Measurements from ENCODE around the gene KHDRBS2. TPM values are rescaled to one million over a fixed set of nuclear protein-coding genes. Genes with fewer than 3 reads are reported as not detected.

Gene KHDRBS2
- total and polyA plus RNA-seq, 2 donors (not counting 1 experiment from before 2014, with no cell fraction given): not detected

DNA sequence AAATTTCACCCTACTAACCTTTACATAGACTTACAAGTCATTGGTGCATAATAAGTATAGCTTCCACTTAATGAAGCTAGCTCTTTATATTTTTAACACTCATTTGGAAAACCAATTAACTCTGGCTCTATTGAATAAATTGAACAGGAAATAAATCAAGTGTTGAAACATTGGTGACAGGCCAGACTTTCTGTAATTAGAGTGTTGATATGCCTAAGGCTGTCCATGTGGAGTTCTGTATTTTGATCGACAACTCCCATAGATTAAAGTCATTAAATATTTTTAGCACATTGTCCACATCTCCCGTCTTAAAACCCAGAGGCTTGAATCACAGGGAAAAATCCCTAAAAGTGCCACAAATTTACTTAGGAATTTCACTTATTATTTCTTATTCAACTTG, 468.3 kb downstream of the KHDRBS2 start:
- H3K4me1 ChIP-seq (ENCODE audit: control insufficient read depth, extremely low read depth, insufficient read depth, low read length): no peaks in the 10 kb centered on the region
- no peaks in the 10 kb centered on the region for H3K27me3 ChIP-seq (ENCODE audit: control insufficient read depth, insufficient read depth, low read length)
- TF ChIP-seq EZH2 (IDR thresholded peaks at IDR 0.05; ENCODE audit: low read length, missing control alignments): no peak
- H3K4me3 ChIP-seq (replicated peaks in 1 of 4; ENCODE audit: control extremely low read depth in 1 of 4, insufficient read depth in 1 of 4, low read depth in 3 of 4, low read length in 4 of 4): no peak overlapping the region
- H4K20me1 ChIP-seq (ENCODE audit: control insufficient read depth, extremely low read depth, insufficient read depth, low read length): no peaks in the 10 kb centered on the region
- no peak for DNase-seq (ENCODE audit: low read depth in 2 of 2)
- H3K27ac ChIP-seq (ENCODE audit: insufficient read depth, low read length): no peak overlapping the region
- H3K36me3 ChIP-seq (ENCODE audit: control insufficient read depth, insufficient read depth, low read length): no peaks in the 10 kb centered on the region
- no peaks in the 10 kb centered on the region for H3K79me2 ChIP-seq (ENCODE audit: control insufficient read depth, insufficient read depth, low read length)
- H3K9ac ChIP-seq (ENCODE audit: insufficient read depth, low read length): no peak overlapping the region
- H3K9me3 ChIP-seq (ENCODE audit: control insufficient read depth, insufficient read depth, low read depth, low read length): no peaks in the 10 kb centered on the region
- H3K4me2 ChIP-seq (ENCODE audit: extremely low read depth, insufficient read depth, low read length): no peak overlapping the region
- no peak overlapping the region for H2AFZ ChIP-seq (ENCODE audit: low read length)

DNA sequence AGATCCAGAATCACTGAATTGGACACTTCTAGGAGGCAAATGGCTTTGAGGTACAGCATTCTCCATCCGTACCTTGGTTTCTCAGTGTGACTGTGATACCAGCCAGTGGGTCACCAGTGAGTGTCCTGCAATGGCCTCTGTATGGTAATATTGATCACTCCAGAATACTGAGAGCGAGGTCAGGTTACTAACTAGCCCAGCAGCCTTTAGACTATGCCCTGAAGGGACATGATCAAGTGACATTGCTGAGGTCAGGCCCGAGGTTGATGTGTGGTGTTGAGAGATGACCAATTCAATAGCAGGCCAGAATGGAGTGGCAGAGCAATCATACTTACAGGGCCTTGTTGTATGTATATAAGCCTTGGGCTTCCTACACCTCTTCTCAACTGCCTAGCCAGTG, 476.0 kb downstream of the KHDRBS2 start:
- H3K27ac ChIP-seq (ENCODE audit: insufficient read depth, low read length): no peak overlapping the region
- no peaks in the 10 kb centered on the region for H4K20me1 ChIP-seq (ENCODE audit: control insufficient read depth, extremely low read depth, insufficient read depth, low read length)
- H3K4me2 ChIP-seq (ENCODE audit: extremely low read depth, insufficient read depth, low read length): no peak overlapping the region
- no peak overlapping the region for H3K9ac ChIP-seq (ENCODE audit: insufficient read depth, low read length)
- no peaks in the 10 kb centered on the region for H3K4me1 ChIP-seq (ENCODE audit: control insufficient read depth, extremely low read depth, insufficient read depth, low read length)
- no peak overlapping the region for H2AFZ ChIP-seq (ENCODE audit: low read length)
- no peaks in the 10 kb centered on the region for H3K36me3 ChIP-seq (ENCODE audit: control insufficient read depth, insufficient read depth, low read length)
- no peak for TF ChIP-seq EZH2 (IDR thresholded peaks at IDR 0.05; ENCODE audit: low read length, missing control alignments)
- TF ChIP-seq, protein P1, sequence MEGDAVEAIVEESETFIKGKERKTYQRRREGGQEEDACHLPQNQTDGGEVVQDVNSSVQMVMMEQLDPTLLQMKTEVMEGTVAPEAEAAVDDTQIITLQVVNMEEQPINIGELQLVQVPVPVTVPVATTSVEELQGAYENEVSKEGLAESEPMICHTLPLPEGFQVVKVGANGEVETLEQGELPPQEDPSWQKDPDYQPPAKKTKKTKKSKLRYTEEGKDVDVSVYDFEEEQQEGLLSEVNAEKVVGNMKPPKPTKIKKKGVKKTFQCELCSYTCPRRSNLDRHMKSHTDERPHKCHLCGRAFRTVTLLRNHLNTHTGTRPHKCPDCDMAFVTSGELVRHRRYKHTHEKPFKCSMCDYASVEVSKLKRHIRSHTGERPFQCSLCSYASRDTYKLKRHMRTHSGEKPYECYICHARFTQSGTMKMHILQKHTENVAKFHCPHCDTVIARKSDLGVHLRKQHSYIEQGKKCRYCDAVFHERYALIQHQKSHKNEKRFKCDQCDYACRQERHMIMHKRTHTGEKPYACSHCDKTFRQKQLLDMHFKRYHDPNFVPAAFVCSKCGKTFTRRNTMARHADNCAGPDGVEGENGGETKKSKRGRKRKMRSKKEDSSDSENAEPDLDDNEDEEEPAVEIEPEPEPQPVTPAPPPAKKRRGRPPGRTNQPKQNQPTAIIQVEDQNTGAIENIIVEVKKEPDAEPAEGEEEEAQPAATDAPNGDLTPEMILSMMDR (conservative IDR thresholded peaks at IDR 0.05 in 1 of 2, IDR thresholded peaks at IDR 0.05 in 1 of 2; ENCODE audit: low read depth in 1 of 2, low read length in 2 of 2): no peak
- no peak for DNase-seq (ENCODE audit: low read depth in 2 of 2)
- H3K79me2 ChIP-seq (ENCODE audit: control insufficient read depth, insufficient read depth, low read length): no peaks in the 10 kb centered on the region
- no peaks in the 10 kb centered on the region for H3K9me3 ChIP-seq (ENCODE audit: control insufficient read depth, insufficient read depth, low read depth, low read length)
- H3K27me3 ChIP-seq (ENCODE audit: control insufficient read depth, insufficient read depth, low read length): no peaks in the 10 kb centered on the region
- H3K4me3 ChIP-seq (replicated peaks in 1 of 4; ENCODE audit: control extremely low read depth in 1 of 4, insufficient read depth in 1 of 4, low read depth in 3 of 4, low read length in 4 of 4): no peak overlapping the region

DNA sequence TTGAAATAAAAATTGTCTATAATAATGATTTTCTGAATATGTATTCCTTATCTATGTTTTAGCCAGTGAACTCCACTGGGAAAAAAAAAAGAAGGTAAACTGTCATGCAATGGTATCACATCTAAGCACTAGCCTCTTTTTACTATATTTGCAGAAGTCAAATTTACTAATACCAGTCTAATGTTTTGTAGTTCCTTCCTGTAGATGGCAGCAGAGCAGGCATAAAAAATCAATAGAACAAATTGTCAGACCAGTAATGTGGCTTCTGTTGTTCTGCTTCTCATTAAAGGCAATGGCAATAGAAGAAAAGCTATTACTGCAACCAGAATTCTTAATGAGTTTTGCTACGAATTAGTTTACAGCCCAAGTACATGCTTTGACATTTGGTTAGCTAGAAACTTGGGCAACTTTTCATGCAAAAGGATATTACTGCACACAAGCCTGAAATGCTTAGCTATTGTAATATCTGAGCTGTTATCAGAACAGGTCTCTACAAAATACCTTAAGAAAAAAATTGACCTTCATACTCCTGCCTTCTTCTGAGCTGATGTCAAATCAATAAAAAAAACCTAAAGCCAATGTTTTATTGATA, 476.9 kb downstream of the KHDRBS2 start:
- Histone ChIP-seq H3K9ac (ENCODE audit: insufficient read depth, low read length) (no peak overlapping the region), H4K20me1 (ENCODE audit: control insufficient read depth, extremely low read depth, insufficient read depth, low read length) (no peaks in the 10 kb centered on the region)

More for the DNA sequence above, 476.9 kb downstream of the KHDRBS2 start:
- Histone ChIP-seq H3K9me3 (ENCODE audit: control insufficient read depth, insufficient read depth, low read depth, low read length) (no peaks in the 10 kb centered on the region), H3K36me3 (ENCODE audit: control insufficient read depth, insufficient read depth, low read length) (no peaks in the 10 kb centered on the region), H2AFZ (ENCODE audit: low read length) (no peak overlapping the region), H3K4me3 (replicated peaks in 1 of 4; ENCODE audit: control extremely low read depth in 1 of 4, insufficient read depth in 1 of 4, low read depth in 3 of 4, low read length in 4 of 4) (no peak overlapping the region), H3K27me3 (ENCODE audit: control insufficient read depth, insufficient read depth, low read length) (no peaks in the 10 kb centered on the region), H3K79me2 (ENCODE audit: control insufficient read depth, insufficient read depth, low read length) (no peaks in the 10 kb centered on the region), H3K4me1 (ENCODE audit: control insufficient read depth, extremely low read depth, insufficient read depth, low read length) (no peaks in the 10 kb centered on the region), H3K4me2 (ENCODE audit: extremely low read depth, insufficient read depth, low read length) (no peak overlapping the region), H3K27ac (ENCODE audit: insufficient read depth, low read length) (no peak overlapping the region)
- no peak for TF ChIP-seq EZH2 (IDR thresholded peaks at IDR 0.05; ENCODE audit: low read length, missing control alignments)
- TF ChIP-seq, protein P1 (conservative IDR thresholded peaks at IDR 0.05 in 1 of 2, IDR thresholded peaks at IDR 0.05 in 1 of 2; ENCODE audit: low read depth in 1 of 2, low read length in 2 of 2): peak in 1 of 2 donors; percentile 26
- DNase-seq (ENCODE audit: low read depth in 2 of 2): peak in 1 of 2 donors; percentile 1

Data from fibroblast of lung (primary cell).